ENCODE results near the gene CALD1. TPM values are rescaled to one million over a fixed set of nuclear protein-coding genes. Genes with fewer than 3 reads are reported as not detected.

CALD1 gene
- total RNA-seq, 2 experiments from 2014 or later: 0.42 to 0.62 TPM

DNA sequence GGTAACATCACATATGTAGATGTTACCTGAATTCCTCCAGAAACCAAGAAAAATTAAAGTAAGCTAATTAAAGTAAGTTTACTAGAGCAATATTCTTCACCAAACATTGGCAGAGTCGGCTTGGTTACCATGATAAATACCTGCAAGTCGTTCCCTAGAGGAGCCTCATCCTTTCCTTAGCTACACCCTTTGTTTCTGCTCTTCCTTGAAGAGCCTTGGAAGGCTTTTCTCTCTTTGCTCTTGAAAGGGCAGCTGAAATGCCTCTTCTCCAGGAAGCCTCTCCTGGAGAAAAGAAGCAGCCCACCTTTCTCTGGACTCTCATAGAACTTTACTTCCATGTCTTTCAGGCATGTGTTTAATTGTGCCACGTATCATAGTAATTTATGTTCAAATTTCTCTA, 34.9 kb upstream of the CALD1 start:
- Mint-ChIP-seq H3K4me1 (ENCODE audit: low read depth) (no peaks in the 10 kb centered on the region), H3K9me3 (no peaks in the 10 kb centered on the region), H3K27ac (no peak overlapping the region), H3K36me3 (ENCODE audit: low read depth) (peaks cover 2% of the 10 kb centered on the region), H3K27me3 (ENCODE audit: low read depth) (no peaks in the 10 kb centered on the region), H3K4me3 (no peak overlapping the region)
- CTCF ChIA-PET: interaction anchor here (0.9 kb wide), 1 partner anchor 20 kb away, joined by 3 read pairs; no protein-coding TSS in a partner anchor
- intact Hi-C loops (cut with micrococcal nuclease): no loop called here
- no peak for DNase-seq

- no peak for DNase-seq
- H3K27me3 Mint-ChIP-seq (ENCODE audit: low read depth): no peaks in the 10 kb centered on the region
- H3K36me3 Mint-ChIP-seq (ENCODE audit: low read depth): no peaks in the 10 kb centered on the region
- peaks cover 3% of the 10 kb centered on the region for H3K4me1 Mint-ChIP-seq (ENCODE audit: low read depth)
- no peaks in the 10 kb centered on the region for H3K9me3 Mint-ChIP-seq
- H3K4me3 Mint-ChIP-seq: no peak overlapping the region
- CTCF ChIA-PET: interaction anchor here (1.6 to 2.6 kb wide), 2 partner anchors 61 to 114 kb away, joined by 3 to 8 read pairs; no protein-coding TSS in a partner anchor
- H3K27ac Mint-ChIP-seq: no peak overlapping the region
- intact Hi-C loops (cut with micrococcal nuclease): no loop called here
These were observed 32.1 kb upstream of the CALD1 start for GRCh38 chr7:134747326-134747725.

- Mint-ChIP-seq H3K9me3 (no peaks in the 10 kb centered on the region), H3K4me1 (ENCODE audit: low read depth) (peaks cover 3% of the 10 kb centered on the region), H3K27me3 (ENCODE audit: low read depth) (no peaks in the 10 kb centered on the region), H3K36me3 (ENCODE audit: low read depth) (no peaks in the 10 kb centered on the region), H3K4me3 (no peak overlapping the region), H3K27ac (no peak overlapping the region)
- intact Hi-C loops (cut with micrococcal nuclease): loop anchor here (1.0 to 5.0 kb wide), 8 partner anchors 26 to 422 kb away; partner anchors contain the start of gene CYREN
- DNase-seq: peak; percentile 86
- CTCF ChIA-PET: interaction anchor here (0.5 to 4.7 kb wide), 28 partner anchors 9 to 421 kb away, joined by 3 to 49 read pairs (median 4); partner anchors contain the start of genes AKR1B15 and BPGM
These were observed 29.1 kb upstream of the CALD1 start for GRCh38 chr7:134750083-134751062.

- CTCF ChIA-PET: interaction anchor here (0.6 to 4.7 kb wide), 11 partner anchors 16 to 231 kb away, joined by 3 to 49 read pairs (median 4); no protein-coding TSS in a partner anchor
- H3K4me3 Mint-ChIP-seq: no peak overlapping the region
- H3K27ac Mint-ChIP-seq: no peak overlapping the region
- H3K27me3 Mint-ChIP-seq (ENCODE audit: low read depth): no peaks in the 10 kb centered on the region
- H3K4me1 Mint-ChIP-seq (ENCODE audit: low read depth): peaks cover 3% of the 10 kb centered on the region
- DNase-seq: no peak
- intact Hi-C loops (cut with micrococcal nuclease): loop anchor here (5.0 kb wide), 2 partner anchors 140 to 420 kb away; partner anchors contain the start of gene CYREN
- no peaks in the 10 kb centered on the region for H3K9me3 Mint-ChIP-seq
- no peaks in the 10 kb centered on the region for H3K36me3 Mint-ChIP-seq (ENCODE audit: low read depth)
These were observed 27.3 kb upstream of the CALD1 start for GRCh38 chr7:134752006-134752760.

DNA sequence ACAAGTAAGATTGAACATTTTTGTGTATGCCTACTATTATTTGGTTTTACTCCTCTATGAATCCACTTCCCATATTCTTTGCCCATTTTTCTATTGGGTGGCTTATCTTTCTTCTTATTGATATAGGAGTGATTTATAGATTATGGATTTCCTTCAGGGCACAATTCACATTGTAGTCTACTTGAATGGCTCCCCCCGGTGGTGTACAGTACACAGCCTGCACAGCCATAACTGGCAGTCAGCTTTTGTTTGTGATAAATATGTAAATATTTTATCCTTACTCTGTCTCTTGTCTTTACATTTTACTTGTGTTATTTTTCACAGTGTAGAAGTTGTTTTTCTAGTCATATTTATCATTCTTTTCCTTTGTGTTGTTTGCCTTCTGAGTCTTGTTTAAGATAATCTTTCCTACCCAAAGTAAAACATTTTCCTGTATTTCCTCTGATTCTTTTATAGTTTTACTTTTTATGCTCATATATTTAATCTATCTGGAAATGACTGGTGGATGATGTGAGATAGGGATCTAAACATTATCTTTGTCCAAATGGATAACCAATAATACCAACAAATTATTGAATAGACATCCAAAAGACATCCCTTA, 23.9 kb upstream of the CALD1 start:
- intact Hi-C loops (cut with micrococcal nuclease): loop anchor here (1.0 to 5.0 kb wide), 3 partner anchors 65 to 323 kb away; no protein-coding TSS in a partner anchor
- CTCF ChIA-PET: interaction anchor here (0.9 to 3.0 kb wide), 5 partner anchors 38 to 147 kb away, joined by 3 to 21 read pairs (median 6); no protein-coding TSS in a partner anchor
- no peak overlapping the region for H3K4me3 Mint-ChIP-seq
- H3K36me3 Mint-ChIP-seq (ENCODE audit: low read depth): no peaks in the 10 kb centered on the region
- no peaks in the 10 kb centered on the region for H3K27me3 Mint-ChIP-seq (ENCODE audit: low read depth)
- no peaks in the 10 kb centered on the region for H3K9me3 Mint-ChIP-seq
- no peaks in the 10 kb centered on the region for H3K4me1 Mint-ChIP-seq (ENCODE audit: low read depth)
- no peak overlapping the region for H3K27ac Mint-ChIP-seq
- peak; percentile 75 for DNase-seq

DNA sequence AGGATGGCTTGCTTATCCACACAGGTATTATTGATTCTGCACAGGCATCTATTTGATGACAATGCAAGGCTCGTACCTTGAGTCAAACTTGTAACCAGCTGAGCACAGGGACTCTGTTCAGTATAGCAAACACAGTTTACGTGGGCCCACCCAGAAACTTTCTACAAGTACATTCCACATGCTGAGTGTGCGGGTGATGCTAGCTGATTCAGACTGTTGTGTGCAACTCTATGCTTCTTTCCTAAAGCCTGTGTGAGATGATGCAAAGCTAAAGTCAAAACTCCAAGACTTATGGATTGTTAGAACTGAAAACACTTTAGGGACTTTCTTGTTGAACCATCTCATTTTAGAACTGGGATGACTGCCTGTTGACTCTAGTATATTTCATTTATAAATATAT, 21.5 kb upstream of the CALD1 start:
- Mint-ChIP-seq H3K27me3 (ENCODE audit: low read depth) (no peaks in the 10 kb centered on the region), H3K4me3 (no peak overlapping the region), H3K36me3 (ENCODE audit: low read depth) (no peaks in the 10 kb centered on the region), H3K9me3 (no peaks in the 10 kb centered on the region), H3K27ac (no peak overlapping the region), H3K4me1 (ENCODE audit: low read depth) (peaks cover 2% of the 10 kb centered on the region)
- no peak for DNase-seq
- intact Hi-C loops (cut with micrococcal nuclease): loop anchor here (5.0 kb wide), 1 partner anchor 326 kb away; no protein-coding TSS in a partner anchor
- CTCF ChIA-PET: interaction anchor here (0.5 to 2.2 kb wide), 4 partner anchors 68 to 152 kb away, joined by 3 to 14 read pairs (median 6); no protein-coding TSS in a partner anchor

GRCh38 chr7:134758981-134759380, 20.5 kb upstream of the CALD1 start:
- Mint-ChIP-seq H3K27me3 (ENCODE audit: low read depth) (no peaks in the 10 kb centered on the region), H3K27ac (no peak overlapping the region), H3K36me3 (ENCODE audit: low read depth) (peaks cover 2% of the 10 kb centered on the region), H3K9me3 (no peaks in the 10 kb centered on the region), H3K4me3 (no peak overlapping the region), H3K4me1 (ENCODE audit: low read depth) (peaks cover 2% of the 10 kb centered on the region)
- intact Hi-C loops (cut with micrococcal nuclease): loop anchor here (5.0 kb wide), 1 partner anchor 327 kb away; no protein-coding TSS in a partner anchor
- DNase-seq: no peak
- CTCF ChIA-PET: interaction anchor here (1.5 to 2.2 kb wide), 3 partner anchors 9 to 126 kb away, joined by 6 to 14 read pairs (median 6); no protein-coding TSS in a partner anchor

GRCh38 chr7:134761266-134761665, 18.2 kb upstream of the CALD1 start:
- H3K4me3 Mint-ChIP-seq: no peak overlapping the region
- H3K4me1 Mint-ChIP-seq (ENCODE audit: low read depth): peaks cover 2% of the 10 kb centered on the region
- no peaks in the 10 kb centered on the region for H3K9me3 Mint-ChIP-seq
- DNase-seq: no peak
- H3K27ac Mint-ChIP-seq: no peak overlapping the region
- intact Hi-C loops (cut with micrococcal nuclease): no loop called here
- H3K27me3 Mint-ChIP-seq (ENCODE audit: low read depth): no peaks in the 10 kb centered on the region
- CTCF ChIA-PET: interaction anchor here (0.9 kb wide), 1 partner anchor 11 kb away, joined by 5 read pairs; no protein-coding TSS in a partner anchor
- peaks cover 2% of the 10 kb centered on the region for H3K36me3 Mint-ChIP-seq (ENCODE audit: low read depth)

GRCh38 chr7:134763960-134764359, 15.5 kb upstream of the CALD1 start:
- CTCF ChIA-PET: interaction anchor here (0.6 to 0.7 kb wide), 3 partner anchors 77 to 173 kb away, joined by 3 to 4 read pairs (median 3); partner anchors contain the start of gene BPGM

GRCh38 chr7:134764365-134764764, 15.1 kb upstream of the CALD1 start:
- no peak for DNase-seq
- peaks cover 2% of the 10 kb centered on the region for H3K36me3 Mint-ChIP-seq (ENCODE audit: low read depth)
- CTCF ChIA-PET: no interaction called here
- H3K27ac Mint-ChIP-seq: no peak overlapping the region
- no peaks in the 10 kb centered on the region for H3K9me3 Mint-ChIP-seq
- no peak overlapping the region for H3K4me3 Mint-ChIP-seq
- peaks cover 2% of the 10 kb centered on the region for H3K4me1 Mint-ChIP-seq (ENCODE audit: low read depth)
- H3K27me3 Mint-ChIP-seq (ENCODE audit: low read depth): no peaks in the 10 kb centered on the region
- intact Hi-C loops (cut with micrococcal nuclease): no loop called here

More at GRCh38 chr7:134763960-134764359, 15.5 kb upstream of the CALD1 start:
- no peak for DNase-seq
- Mint-ChIP-seq H3K4me3 (no peak overlapping the region), H3K36me3 (ENCODE audit: low read depth) (peaks cover 2% of the 10 kb centered on the region), H3K9me3 (no peaks in the 10 kb centered on the region), H3K27ac (no peak overlapping the region), H3K4me1 (ENCODE audit: low read depth) (peaks cover 2% of the 10 kb centered on the region), H3K27me3 (ENCODE audit: low read depth) (no peaks in the 10 kb centered on the region)
- intact Hi-C loops (cut with micrococcal nuclease): no loop called here

DNA sequence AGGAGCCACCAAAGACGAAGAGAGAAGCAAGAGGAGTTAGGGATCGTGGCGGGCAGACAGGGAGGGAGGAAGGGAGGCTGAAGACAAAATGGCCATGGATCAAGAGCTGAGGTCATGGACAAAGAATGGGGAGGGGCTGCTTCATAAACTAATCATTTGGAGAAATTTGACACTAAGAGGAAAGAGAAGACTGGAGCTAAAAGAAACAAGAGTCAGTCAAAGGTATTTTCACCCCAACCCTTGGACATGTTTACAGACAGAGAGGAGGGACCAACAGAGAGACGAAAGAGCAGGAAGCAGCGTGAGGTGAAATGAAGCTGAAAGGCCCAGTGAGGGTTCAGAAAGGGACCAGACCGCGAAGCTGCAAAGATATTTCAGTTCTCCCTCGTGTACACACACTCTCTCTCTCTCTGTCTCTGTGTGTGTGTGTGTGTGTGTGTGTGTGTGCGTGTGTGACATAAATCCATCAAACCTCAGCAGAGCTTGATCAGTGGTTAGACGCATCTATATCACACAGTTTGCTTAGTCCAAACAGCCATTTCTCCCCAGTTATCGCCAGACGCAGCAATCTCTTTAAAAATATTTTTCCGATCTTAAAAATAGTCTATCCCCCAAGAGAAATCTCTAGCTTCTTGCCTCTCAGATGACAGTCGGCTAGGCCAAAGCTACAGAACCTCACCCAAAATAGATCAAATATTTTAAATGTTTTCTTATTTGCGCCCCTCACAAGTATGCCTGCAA, 12.5 kb upstream of the CALD1 start:
- Mint-ChIP-seq H3K27me3 (ENCODE audit: low read depth) (no peaks in the 10 kb centered on the region), H3K4me3 (no peak overlapping the region), H3K27ac (no peak overlapping the region), H3K36me3 (ENCODE audit: low read depth) (peaks cover 2% of the 10 kb centered on the region), H3K9me3 (no peaks in the 10 kb centered on the region), H3K4me1 (ENCODE audit: low read depth) (no peaks in the 10 kb centered on the region)
- no peak for DNase-seq
- CTCF ChIA-PET: interaction anchor here (1.2 to 1.4 kb wide), 2 partner anchors 17 to 187 kb away, joined by 3 to 4 read pairs; no protein-coding TSS in a partner anchor
- intact Hi-C loops (cut with micrococcal nuclease): no loop called here

Data from activated naive CD4-positive, alpha-beta T cell treated with anti-CD3 and anti-CD28 coated beads for 36 hours (primary cell).